Ammon's horn (tissue), 1 donor: Measurements from ENCODE around the gene TBC1D22A.
"Not testable (repeated sequence)": the region's sequence is repeated elsewhere in the genome, so short reads cannot be mapped to it uniquely, and the experiment has no call there.

Experiments
- DNase-seq: peaks from one replicate; pipeline ENCODE4 v3.0.0-alpha.2; 2016; ENCODE audit warnings: low spot score

TBC1D22A gene

GRCh38 chr22:47123827-47124442 lies 361.5 kb downstream of the TBC1D22A start:
- DNase-seq = no peak

GRCh38 chr22:47124451-47124881 lies 362.0 kb downstream of the TBC1D22A start:
- DNase-seq = no peak

GRCh38 chr22:47124961-47125360 lies 362.5 kb downstream of the TBC1D22A start:
- DNase-seq = no peak

- no peak for DNase-seq
Observed at GRCh38 chr22:47125603-47126002, 363.2 kb downstream of the TBC1D22A start.

GRCh38 chr22:47126344-47126811 lies 363.9 kb downstream of the TBC1D22A start:
- no peak for DNase-seq

- DNase-seq = no peak
Observed at GRCh38 chr22:47127441-47127871, 365.0 kb downstream of the TBC1D22A start.

GRCh38 chr22:47128216-47128615 lies 365.8 kb downstream of the TBC1D22A start:
- no peak for DNase-seq

GRCh38 chr22:47128622-47129215 lies 366.3 kb downstream of the TBC1D22A start:
- no peak for DNase-seq

- DNase-seq = no peak
Observed at GRCh38 chr22:47129902-47130635, 367.6 kb downstream of the TBC1D22A start.

- no peak for DNase-seq
Observed at GRCh38 chr22:47130883-47131631, 368.6 kb downstream of the TBC1D22A start.

GRCh38 chr22:47131632-47132427 lies 369.4 kb downstream of the TBC1D22A start:
- DNase-seq = no peak

GRCh38 chr22:47132428-47132825 lies 370.0 kb downstream of the TBC1D22A start:
- no peak for DNase-seq

GRCh38 chr22:47133061-47133969 lies 370.9 kb downstream of the TBC1D22A start:
- no peak for DNase-seq

GRCh38 chr22:47134222-47134621 lies 371.8 kb downstream of the TBC1D22A start:
- no peak for DNase-seq

GRCh38 chr22:47135338-47135737 lies 372.9 kb downstream of the TBC1D22A start:
- no peak for DNase-seq

GRCh38 chr22:47136050-47136449 lies 373.6 kb downstream of the TBC1D22A start:
- no peak for DNase-seq

- DNase-seq = no peak
Observed at GRCh38 chr22:47136671-47137070, 374.2 kb downstream of the TBC1D22A start.

- no peak for DNase-seq
Observed at GRCh38 chr22:47139013-47139789, 376.8 kb downstream of the TBC1D22A start.

GRCh38 chr22:47139790-47140119 lies 377.3 kb downstream of the TBC1D22A start:
- DNase-seq = no peak

GRCh38 chr22:47140975-47141374 lies 378.5 kb downstream of the TBC1D22A start:
- DNase-seq = not testable (repeated sequence)
